ENCODE data around the gene LEFTY1.

The LEFTY1 gene

GRCh38 chr1:225921734-225922709, 33.1 kb upstream of the LEFTY1 start:
- no peak for TF ChIP-seq CTCF (IDR thresholded peaks at IDR 0.05; ENCODE audit: borderline replicate concordance, insufficient read depth, low read depth, low read length)

GRCh38 chr1:225919906-225920305, 31.0 kb upstream of the LEFTY1 start:
- H3K4me3 ChIP-seq (ENCODE audit: low read depth, low read length), result no peak overlapping the region
- TF ChIP-seq CTCF (IDR thresholded peaks at IDR 0.05; ENCODE audit: borderline replicate concordance, insufficient read depth, low read depth, low read length), result no peak

More at GRCh38 chr1:225921734-225922709, 33.1 kb upstream of the LEFTY1 start:
- no peak overlapping the region for H3K4me3 ChIP-seq (ENCODE audit: low read depth, low read length)

GRCh38 chr1:225918280-225918679, 29.3 kb upstream of the LEFTY1 start:
- H3K4me3 ChIP-seq (ENCODE audit: low read depth, low read length), result no peak overlapping the region
- no peak for TF ChIP-seq CTCF (IDR thresholded peaks at IDR 0.05; ENCODE audit: borderline replicate concordance, insufficient read depth, low read depth, low read length)

GRCh38 chr1:225917536-225917935, 28.6 kb upstream of the LEFTY1 start:
- TF ChIP-seq CTCF (IDR thresholded peaks at IDR 0.05; ENCODE audit: borderline replicate concordance, insufficient read depth, low read depth, low read length), result no peak
- H3K4me3 ChIP-seq (ENCODE audit: low read depth, low read length), result no peak overlapping the region

GRCh38 chr1:225917101-225917500, 28.2 kb upstream of the LEFTY1 start:
- no peak overlapping the region for H3K4me3 ChIP-seq (ENCODE audit: low read depth, low read length)
- no peak for TF ChIP-seq CTCF (IDR thresholded peaks at IDR 0.05; ENCODE audit: borderline replicate concordance, insufficient read depth, low read depth, low read length)

GRCh38 chr1:225915538-225915991, 26.6 kb upstream of the LEFTY1 start:
- TF ChIP-seq CTCF (IDR thresholded peaks at IDR 0.05; ENCODE audit: borderline replicate concordance, insufficient read depth, low read depth, low read length), result no peak
- H3K4me3 ChIP-seq (ENCODE audit: low read depth, low read length), result no peak overlapping the region

GRCh38 chr1:225914947-225915346, 26.0 kb upstream of the LEFTY1 start:
- TF ChIP-seq CTCF (IDR thresholded peaks at IDR 0.05; ENCODE audit: borderline replicate concordance, insufficient read depth, low read depth, low read length), result no peak
- no peak overlapping the region for H3K4me3 ChIP-seq (ENCODE audit: low read depth, low read length)
